Bronchial epithelial cell (primary cell): Measurements from ENCODE around the gene TSPOAP1. TPM values are rescaled to one million over a fixed set of nuclear protein-coding genes. Genes with fewer than 3 reads are reported as not detected.

Experiments
- DNase-seq: peaks from one replicate; pipeline ENCODE4 v3.0.0-alpha.2; 2010; ENCODE audit warnings: low read depth
- FAIRE-seq: peaks from 2 replicates; lab custom pipeline; 2011; peaks lifted over from hg19 to GRCh38; lab: Jason Lieb, UNC
- H3K27me3 ChIP-seq: 2 replicates; pipeline ENCODE4 v1.5.1; 2011; ENCODE audit warnings: low read length; ENCODE audit not compliant: control insufficient read depth, insufficient read depth
- H3K36me3 ChIP-seq: 2 replicates; pipeline ENCODE4 v1.5.1; 2011; ENCODE audit warnings: low read length; ENCODE audit not compliant: control insufficient read depth, insufficient read depth
- H3K4me3 ChIP-seq: 2 replicates; pipeline ENCODE4 v1.5.1; 2011; ENCODE audit warnings: mild to moderate bottlenecking, low read depth, low read length, control low read depth
- CTCF ChIP-seq: IDR thresholded peaks from 2 replicates; pipeline ENCODE4 v1.5.1; 2011; ENCODE audit warnings: mild to moderate bottlenecking, moderate library complexity, low read length, control low read depth, inconsistent platforms; ENCODE audit not compliant: insufficient read depth, severe bottlenecking
- total RNA-seq: library from RNA; depleted of rRNA; stranded (reverse); fragments of >200 nt; gene quantifications from 2 replicates; pipeline ENCODE4 v1.2.1, GENCODE V29; 2014

TSPOAP1 gene
- total RNA-seq, 1 donor from 2014 or later = 0.53 TPM

GRCh38 chr17:58351831-58352595 lies 23.4 kb upstream of the TSPOAP1 start, which contains the start of gene SUPT4H1:
TSS of gene SUPT4H1 (minus strand) at chr17:58352201. CDS start at chr17:58352135, 66 bp downstream.
- peaks cover 17% of the 10 kb centered on the region for H3K36me3 ChIP-seq
- peak within 1 kb of the TSS; percentile 84 for H3K4me3 ChIP-seq
- DNase-seq (peak; percentile 86), FAIRE-seq (no peak)
- no peaks in the 10 kb centered on the region for H3K27me3 ChIP-seq
- TF ChIP-seq CTCF = no peak

- FAIRE-seq = no peak
- DNase-seq = no peak
- Histone ChIP-seq H3K36me3 (peaks cover 22% of the 10 kb centered on the region), H3K27me3 (no peaks in the 10 kb centered on the region), H3K4me3 (peak overlapping the region; percentile 84)
- TF ChIP-seq CTCF = no peak
These were observed 22.6 kb upstream of the TSPOAP1 start for GRCh38 chr17:58351182-58351581.

GRCh38 chr17:58348038-58348437 lies 19.4 kb upstream of the TSPOAP1 start:
- H3K27me3 ChIP-seq = no peaks in the 10 kb centered on the region
- no peak for FAIRE-seq
- no peak for DNase-seq
- TF ChIP-seq CTCF = no peak
- H3K36me3 ChIP-seq = peaks cover 34% of the 10 kb centered on the region
- H3K4me3 ChIP-seq = no peak overlapping the region

GRCh38 chr17:58345500-58345899 lies 16.9 kb upstream of the TSPOAP1 start:
- peaks cover 33% of the 10 kb centered on the region for H3K36me3 ChIP-seq
- H3K27me3 ChIP-seq = no peaks in the 10 kb centered on the region
- no peak for FAIRE-seq
- no peak overlapping the region for H3K4me3 ChIP-seq
- DNase-seq = no peak
- TF ChIP-seq CTCF = no peak

GRCh38 chr17:58344791-58345157 lies 16.2 kb upstream of the TSPOAP1 start:
- no peak for DNase-seq
- no peak for FAIRE-seq
- no peaks in the 10 kb centered on the region for H3K27me3 ChIP-seq
- no peak overlapping the region for H3K4me3 ChIP-seq
- peaks cover 33% of the 10 kb centered on the region for H3K36me3 ChIP-seq
- no peak for TF ChIP-seq CTCF
